NT2/D1 (cell line): ENCODE results near the gene KCNG4.

ENCODE experiments used
- SUZ12 ChIP-seq: IDR thresholded peaks from 2 replicates; pipeline ENCODE4 v1.6.1; 2011; ENCODE audit not compliant: insufficient read length, insufficient read depth; ENCODE audit errors: extremely low read depth
- YY1 ChIP-seq: IDR thresholded peaks from 2 replicates; pipeline ENCODE4 v1.6.1; 2011; ENCODE audit not compliant: insufficient read length, insufficient read depth
- ZNF274 ChIP-seq: IDR thresholded peaks from 2 replicates; pipeline ENCODE4 v1.6.1; 2011; ENCODE audit warnings: mild to moderate bottlenecking, low read depth, low read length

DNA sequence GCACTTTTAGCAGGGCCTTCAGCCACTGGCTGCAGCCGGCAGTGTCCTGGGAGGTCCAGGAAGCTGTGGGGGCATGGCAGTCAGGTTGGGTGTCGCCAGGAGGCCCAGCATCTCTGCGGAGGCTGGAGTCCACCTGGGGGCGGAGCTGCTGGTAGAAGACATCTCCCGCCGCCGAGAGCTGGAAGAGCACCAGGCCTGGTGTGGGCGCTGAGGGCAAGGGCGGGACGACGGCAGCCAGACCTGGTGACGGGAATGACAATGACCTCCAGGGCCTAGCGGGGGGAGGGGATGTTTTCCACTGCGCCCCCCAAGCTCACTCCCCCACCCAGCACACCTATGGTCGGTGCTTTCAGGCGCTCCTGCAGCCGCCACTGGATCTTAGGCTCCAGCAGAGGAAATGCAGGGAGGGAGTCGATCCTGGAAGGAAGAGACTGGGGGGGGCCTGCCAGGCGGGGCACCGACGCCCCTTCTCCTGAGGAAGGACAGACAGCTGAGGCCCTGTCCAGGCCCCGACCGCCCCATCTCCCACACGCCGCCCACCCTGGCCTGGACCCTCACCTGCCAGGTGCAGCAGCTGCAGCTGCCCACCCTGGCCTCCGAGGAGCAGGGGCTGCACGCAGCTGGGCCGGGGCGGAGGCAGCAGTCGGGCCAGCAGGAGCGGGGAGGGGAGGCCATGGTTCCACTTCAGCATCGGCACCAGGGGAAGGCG lies 60.0 kb downstream of the KCNG4 start:
- TF ChIP-seq ZNF274, result no peak
- TF ChIP-seq YY1, result no peak
- TF ChIP-seq SUZ12, result no peak
